ENCODE results near the gene CAT. TPM values are rescaled to one million over a fixed set of nuclear protein-coding genes. Genes with fewer than 3 reads are reported as not detected.

The CAT gene
- total RNA-seq, 1 donor from 2014 or later = 29.2 TPM

- peaks cover 23% of the 10 kb centered on the region for H3K4me1 Mint-ChIP-seq
- DNase-seq (ENCODE audit: low spot score in 2 of 2, unreplicated experiment in 2 of 2) = peak in 1 of 2 experiments; percentile 61
- peak; percentile 68 for TF ChIP-seq CTCF (IDR thresholded peaks at IDR 0.05; ENCODE audit: unreplicated experiment)
- H3K27ac Mint-ChIP-seq = peak overlapping the region; percentile 94
- H3K27me3 Mint-ChIP-seq (ENCODE audit: low read depth) = peaks cover 3% of the 10 kb centered on the region
- H3K9me3 Mint-ChIP-seq = no peaks in the 10 kb centered on the region
- no peaks in the 10 kb centered on the region for H3K36me3 Mint-ChIP-seq
- H3K4me3 Mint-ChIP-seq = peak overlapping the region; percentile 34
Observed at GRCh38 chr11:34512840-34513681, 74.3 kb downstream of the CAT start.

DNA sequence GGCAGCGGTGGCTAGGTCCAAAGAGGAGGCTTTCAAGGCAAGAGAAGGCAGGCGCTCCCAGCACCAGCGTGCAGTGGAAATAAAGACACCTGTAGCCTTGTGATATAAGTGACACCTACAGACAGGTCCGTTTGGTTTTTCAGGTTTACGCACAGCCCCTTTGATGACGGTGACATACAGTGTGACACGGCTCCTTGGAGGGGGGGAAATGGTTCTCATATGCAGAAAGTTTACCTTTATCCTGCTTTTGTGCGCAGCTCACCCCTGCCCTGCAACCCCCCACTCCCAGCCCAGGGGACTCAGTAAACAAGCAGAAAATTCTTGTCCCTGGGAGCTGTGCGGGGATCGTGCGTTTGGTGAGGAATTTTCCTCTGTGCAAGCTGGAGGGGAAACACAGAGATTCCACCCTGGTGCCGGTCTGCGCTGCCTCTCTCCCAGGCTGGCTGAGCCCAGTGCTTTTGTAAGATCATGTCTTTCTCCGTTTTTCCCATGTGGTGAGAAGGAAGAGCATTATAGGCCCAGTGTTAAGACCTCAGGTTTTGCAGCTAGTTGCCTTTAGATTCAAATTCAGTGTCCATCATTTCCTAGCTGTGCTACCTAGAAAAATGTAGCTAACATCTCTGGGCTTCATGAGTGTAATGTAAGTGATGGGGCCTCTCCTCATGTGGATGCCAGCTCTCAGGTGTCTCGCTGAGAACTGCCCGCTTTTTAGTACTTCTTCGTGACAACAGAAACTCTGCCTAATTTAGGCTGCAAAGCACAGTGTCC is 75.1 kb downstream of the CAT start, which contains the start of gene ELF5:
Gene ELF5 (minus strand): TSS at position 113 of the 768 bp plus-strand sequence. CDS start 8,045 bp downstream, outside the sequence.
- H3K27ac Mint-ChIP-seq = peak within 1 kb of the TSS; percentile 94
- H3K4me3 Mint-ChIP-seq = peak within 1 kb of the TSS; percentile 34

DNA sequence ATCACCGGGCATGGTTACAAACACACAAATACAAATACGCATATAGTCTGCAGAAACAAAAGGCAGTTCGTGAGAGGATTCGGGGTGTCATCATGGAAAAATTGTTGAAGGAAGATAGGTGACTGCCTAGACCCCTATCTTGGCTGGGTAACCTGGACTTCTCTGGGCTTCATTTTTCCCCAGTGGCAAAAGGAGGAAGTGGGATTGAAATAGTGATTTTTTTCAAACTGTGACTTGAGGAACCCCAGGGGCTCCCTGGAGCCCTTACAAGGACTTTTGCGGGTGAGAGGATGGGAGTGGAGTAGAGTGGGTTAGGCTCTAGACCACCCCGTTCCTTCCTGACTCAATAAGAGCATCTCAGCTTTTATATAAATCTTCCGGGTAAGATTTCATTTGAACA is 75.9 kb downstream of the CAT start:
- DNase-seq (ENCODE audit: low spot score in 2 of 2, unreplicated experiment in 2 of 2) = no peak
- H3K4me1 Mint-ChIP-seq = peaks cover 23% of the 10 kb centered on the region
- H3K27ac Mint-ChIP-seq = no peak overlapping the region
- no peak for TF ChIP-seq CTCF (IDR thresholded peaks at IDR 0.05; ENCODE audit: unreplicated experiment)
- peaks cover 3% of the 10 kb centered on the region for H3K27me3 Mint-ChIP-seq (ENCODE audit: low read depth)
- H3K9me3 Mint-ChIP-seq = no peaks in the 10 kb centered on the region
- no peak overlapping the region for H3K4me3 Mint-ChIP-seq
- no peaks in the 10 kb centered on the region for H3K36me3 Mint-ChIP-seq

More for the DNA sequence above, 75.1 kb downstream of the CAT start, which contains the start of gene ELF5:
- no peak for DNase-seq (ENCODE audit: low spot score in 2 of 2, unreplicated experiment in 2 of 2)
- peaks cover 3% of the 10 kb centered on the region for H3K27me3 Mint-ChIP-seq (ENCODE audit: low read depth)
- no peaks in the 10 kb centered on the region for H3K9me3 Mint-ChIP-seq
- peaks cover 23% of the 10 kb centered on the region for H3K4me1 Mint-ChIP-seq
- TF ChIP-seq CTCF (IDR thresholded peaks at IDR 0.05; ENCODE audit: unreplicated experiment) = no peak
- no peaks in the 10 kb centered on the region for H3K36me3 Mint-ChIP-seq

GRCh38 chr11:34516247-34517040 is 77.7 kb downstream of the CAT start:
- H3K36me3 Mint-ChIP-seq = no peaks in the 10 kb centered on the region
- H3K27me3 Mint-ChIP-seq (ENCODE audit: low read depth) = peaks cover 3% of the 10 kb centered on the region
- H3K27ac Mint-ChIP-seq = no peak overlapping the region
- no peaks in the 10 kb centered on the region for H3K9me3 Mint-ChIP-seq
- peaks cover 22% of the 10 kb centered on the region for H3K4me1 Mint-ChIP-seq
- no peak for DNase-seq (ENCODE audit: low spot score in 2 of 2, unreplicated experiment in 2 of 2)
- no peak overlapping the region for H3K4me3 Mint-ChIP-seq
- no peak for TF ChIP-seq CTCF (IDR thresholded peaks at IDR 0.05; ENCODE audit: unreplicated experiment)

- Mint-ChIP-seq H3K9me3 (no peaks in the 10 kb centered on the region), H3K36me3 (no peaks in the 10 kb centered on the region), H3K4me3 (no peak overlapping the region), H3K27ac (no peak overlapping the region), H3K4me1 (peaks cover 34% of the 10 kb centered on the region), H3K27me3 (ENCODE audit: low read depth) (peaks cover 3% of the 10 kb centered on the region)
- no peak for TF ChIP-seq CTCF (IDR thresholded peaks at IDR 0.05; ENCODE audit: unreplicated experiment)
- DNase-seq (ENCODE audit: low spot score in 2 of 2, unreplicated experiment in 2 of 2) = no peak
Observed at GRCh38 chr11:34519595-34520235, 81.0 kb downstream of the CAT start.
